AG04450 (cell line): ENCODE measurements around the gene EFNA5. TPM values are rescaled to one million over a fixed set of nuclear protein-coding genes. Genes with fewer than 3 reads are reported as not detected.

ENCODE experiments used
- CTCF ChIA-PET: fragments of 300-600, 350-600 bp; formaldehyde crosslinking; extraction: SDS; loops from one replicate; lab custom pipeline; 2022; ENCODE audit warnings: antibody characterized with exemption, inconsistent platforms; lab: Charles Lee
- POLR2A ChIA-PET: fragments of 350-600 bp; formaldehyde crosslinking; extraction: SDS; loops from one replicate; lab custom pipeline; 2021; ENCODE audit warnings: antibody characterized with exemption, inconsistent platforms; lab: Yijun Ruan, JAX
- DNase-seq: peaks from one replicate; pipeline ENCODE4 v3.0.0-alpha.2; 2011; ENCODE audit warnings: low read depth, low spot score
- H3K27ac ChIP-seq: one replicate; pipeline ENCODE4 v1.5.1; 2012; ENCODE audit warnings: low read depth, low read length, control low read depth
- H3K27me3 ChIP-seq: one replicate; pipeline ENCODE4 v1.6.0; 2012; ENCODE audit warnings: low read length; ENCODE audit not compliant: control insufficient read depth, insufficient read depth
- H3K4me3 ChIP-seq: 2 replicates; pipeline ENCODE4 v1.5.1; 2011; ENCODE audit warnings: mild to moderate bottlenecking, low read depth, low read length, control low read depth
- H3K9me3 ChIP-seq: 2 replicates; pipeline ENCODE4 v1.5.1; 2012; ENCODE audit warnings: low read length; ENCODE audit not compliant: control insufficient read depth, insufficient read depth
- CTCF ChIP-seq: IDR thresholded peaks from 2 replicates; pipeline ENCODE4 v1.5.1; 2011; ENCODE audit warnings: low read depth, low read length, control low read depth, inconsistent platforms
- polyA plus RNA-seq: library from polyadenylated mRNA; depleted of rRNA; stranded (reverse); fragments of >200 nt; gene quantifications from 2 replicates; pipeline ENCODE4 v1.2.3, GENCODE V29; 2011

The EFNA5 gene
- polyA plus RNA-seq, 1 experiment: 3.0 TPM

GRCh38 chr5:107674655-107675054, 3.9 kb upstream of the EFNA5 start:
- no peak overlapping the region for H3K27ac ChIP-seq
- no peak overlapping the region for H3K4me3 ChIP-seq
- H3K9me3 ChIP-seq: no peaks in the 10 kb centered on the region; the same call in 1 of the 2 replicates
- no peak for DNase-seq
- POLR2A ChIA-PET: no interaction called here
- CTCF ChIA-PET: interaction anchor here (0.6 to 1.8 kb wide), 16 partner anchors 8 to 1405 kb away, joined by 3 to 8 read pairs (median 3); no protein-coding TSS in a partner anchor
- peaks cover under 1% of the 10 kb centered on the region for H3K27me3 ChIP-seq
- no peak for TF ChIP-seq CTCF

- CTCF ChIA-PET: interaction anchor here (0.6 to 1.8 kb wide), 17 partner anchors 9 to 1404 kb away, joined by 3 to 11 read pairs (median 3); no protein-coding TSS in a partner anchor
- H3K9me3 ChIP-seq: no peaks in the 10 kb centered on the region; the same call in 1 of the 2 replicates
- H3K4me3 ChIP-seq: peak overlapping the region; percentile 70
- peak; percentile 99 for TF ChIP-seq CTCF
- POLR2A ChIA-PET: interaction anchor here (0.6 to 0.7 kb wide), 2 partner anchors 121 to 255 kb away, joined by 3 read pairs; no protein-coding TSS in a partner anchor
- H3K27ac ChIP-seq: no peak overlapping the region
- peak; percentile 68 for DNase-seq
- H3K27me3 ChIP-seq: peaks cover 11% of the 10 kb centered on the region
Observed at GRCh38 chr5:107673368-107674136, 2.8 kb upstream of the EFNA5 start.

GRCh38 chr5:107673039-107673367, 2.3 kb upstream of the EFNA5 start:
- H3K9me3 ChIP-seq: no peaks in the 10 kb centered on the region; the same call in 1 of the 2 replicates
- CTCF ChIA-PET: interaction anchor here (1.0 to 1.8 kb wide), 4 partner anchors 21 to 1404 kb away, joined by 3 to 11 read pairs (median 6); no protein-coding TSS in a partner anchor
- no peak for DNase-seq
- POLR2A ChIA-PET: interaction anchor here (0.6 to 0.7 kb wide), 4 partner anchors 285 to 1992 kb away, joined by 3 to 6 read pairs (median 4); no protein-coding TSS in a partner anchor
- peak overlapping the region; percentile 70 for H3K4me3 ChIP-seq
- TF ChIP-seq CTCF: no peak
- no peak overlapping the region for H3K27ac ChIP-seq
- H3K27me3 ChIP-seq: peaks cover 11% of the 10 kb centered on the region

- peak overlapping the region; percentile 39 for H3K27ac ChIP-seq
- peak; percentile 84 for DNase-seq
- peak overlapping the region; percentile 70 for H3K4me3 ChIP-seq
- H3K27me3 ChIP-seq: peaks cover 11% of the 10 kb centered on the region
- H3K9me3 ChIP-seq: no peaks in the 10 kb centered on the region; the same call in 1 of the 2 replicates
- no peak for TF ChIP-seq CTCF
- POLR2A ChIA-PET: interaction anchor here (0.6 to 0.7 kb wide), 7 partner anchors 197 to 1991 kb away, joined by 3 to 6 read pairs (median 4); no protein-coding TSS in a partner anchor
- CTCF ChIA-PET: interaction anchor here (0.6 to 1.0 kb wide), 6 partner anchors 29 to 1403 kb away, joined by 3 to 7 read pairs (median 4); no protein-coding TSS in a partner anchor
Observed at GRCh38 chr5:107672211-107673038, 1.7 kb upstream of the EFNA5 start.
